Measurements from ENCODE around the gene GTF2E1.

DNA sequence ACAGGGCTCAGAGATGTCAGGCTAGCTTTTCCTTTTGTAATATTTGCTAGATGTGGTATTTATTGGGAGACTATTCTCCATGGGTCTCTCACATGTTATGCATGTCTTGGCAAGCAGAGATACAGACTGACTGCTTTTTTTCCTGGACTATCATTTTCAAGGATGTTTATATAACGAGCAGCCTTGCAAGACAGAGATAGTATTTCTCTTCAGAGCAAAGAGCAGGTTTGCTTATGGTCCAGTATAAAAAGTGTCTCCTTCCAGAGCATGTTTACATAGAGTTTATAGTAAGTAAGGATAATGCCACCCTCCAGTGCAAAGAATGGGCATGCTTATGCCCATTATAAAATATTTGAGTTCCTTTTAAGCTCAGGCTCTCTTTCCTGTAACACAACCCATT lies 24.6 kb downstream of the GTF2E1 start:
- TF ChIP-seq FOXM1 (IDR thresholded peaks at IDR 0.05; ENCODE audit: borderline replicate concordance) (no peak), ELF4 (IDR thresholded peaks at IDR 0.05) (no peak), TARDBP (IDR thresholded peaks at IDR 0.05) (no peak), HDGF (IDR thresholded peaks at IDR 0.05; ENCODE audit: borderline replicate concordance) (no peak), FOXK2 (IDR thresholded peaks at IDR 0.05) (no peak), ARNT (IDR thresholded peaks at IDR 0.05) (no peak)
